Measurements from ENCODE around the gene MYOCD.

The MYOCD gene

GRCh38 chr17:12730421-12730820 lies 64.7 kb downstream of the MYOCD start:
- 86 to 100% methylated on average over 1 to 2 of the region's 5 CpGs for WGBS, 2 experiments (ENCODE audit: insufficient coverage in 2 of 2)
- H3K4me1 ChIP-seq (ENCODE audit: control insufficient read depth, insufficient read depth, low read length, poor library complexity, severe bottlenecking) = peaks cover 24% of the 10 kb centered on the region
- peaks cover 3% of the 10 kb centered on the region for H3K36me3 ChIP-seq (ENCODE audit: control insufficient read depth, insufficient read depth, low read length)
- H3K9me3 ChIP-seq (ENCODE audit: control insufficient read depth, low read length) = no peaks in the 10 kb centered on the region
- peak overlapping the region; percentile 93 for H3K27ac ChIP-seq (ENCODE audit: low read depth, low read length, severe bottlenecking)
- H3K4me3 ChIP-seq (ENCODE audit: extremely low read depth, insufficient read depth, low read length, poor library complexity, severe bottlenecking) = no peak overlapping the region

- Histone ChIP-seq H3K4me1 (ENCODE audit: control insufficient read depth, insufficient read depth, low read length, poor library complexity, severe bottlenecking) (peaks cover 23% of the 10 kb centered on the region), H3K27ac (ENCODE audit: low read depth, low read length, severe bottlenecking) (peak overlapping the region; percentile 93)
- WGBS, 2 experiments (ENCODE audit: insufficient coverage in 2 of 2) = 15 to 22% methylated on average over 6 to 7 of the region's 10 CpGs
These were observed 65.3 kb downstream of the MYOCD start for GRCh38 chr17:12730931-12731521.

DNA sequence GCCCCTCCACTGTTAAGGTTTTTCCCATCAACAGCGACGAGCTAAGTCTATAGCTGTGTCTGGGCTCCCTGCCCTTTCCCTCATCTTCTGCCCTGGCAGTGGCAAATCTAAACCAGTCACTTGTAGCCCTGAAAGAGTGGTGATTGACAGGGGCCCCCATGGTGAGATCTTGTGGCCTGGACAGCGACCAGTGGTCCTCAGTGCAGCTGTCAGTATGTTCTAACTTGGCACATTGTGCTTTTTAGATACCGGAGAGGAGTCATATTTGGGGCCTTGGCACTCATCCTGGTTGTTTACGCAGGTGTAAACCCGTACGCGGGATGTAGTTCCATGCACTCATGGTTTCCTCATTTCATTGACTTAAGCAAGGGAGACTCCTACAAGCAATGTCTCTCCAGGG lies 66.1 kb downstream of the MYOCD start:
- WGBS, 2 experiments (ENCODE audit: insufficient coverage in 2 of 2) = 94 to 98% methylated on average over 6 to 8 of the region's 8 CpGs
- Histone ChIP-seq H3K27ac (ENCODE audit: low read depth, low read length, severe bottlenecking) (no peak overlapping the region), H3K9me3 (ENCODE audit: control insufficient read depth, low read length) (no peaks in the 10 kb centered on the region), H3K36me3 (ENCODE audit: control insufficient read depth, insufficient read depth, low read length) (peaks cover 3% of the 10 kb centered on the region), H3K4me3 (ENCODE audit: extremely low read depth, insufficient read depth, low read length, poor library complexity, severe bottlenecking) (no peak overlapping the region), H3K4me1 (ENCODE audit: control insufficient read depth, insufficient read depth, low read length, poor library complexity, severe bottlenecking) (peaks cover 21% of the 10 kb centered on the region)

More at GRCh38 chr17:12730931-12731521, 65.3 kb downstream of the MYOCD start:
- peaks cover 3% of the 10 kb centered on the region for H3K36me3 ChIP-seq (ENCODE audit: control insufficient read depth, insufficient read depth, low read length)
- no peaks in the 10 kb centered on the region for H3K9me3 ChIP-seq (ENCODE audit: control insufficient read depth, low read length)
- H3K4me3 ChIP-seq (ENCODE audit: extremely low read depth, insufficient read depth, low read length, poor library complexity, severe bottlenecking) = no peak overlapping the region

GRCh38 chr17:12732366-12732765 lies 66.7 kb downstream of the MYOCD start:
- 76% methylated on average over 4 to 5 of the region's 8 CpGs for WGBS, 2 experiments (ENCODE audit: insufficient coverage in 2 of 2)
- H3K27ac ChIP-seq (ENCODE audit: low read depth, low read length, severe bottlenecking) = no peak overlapping the region

GRCh38 chr17:12734926-12735325 lies 69.2 kb downstream of the MYOCD start:
- H3K36me3 ChIP-seq (ENCODE audit: control insufficient read depth, insufficient read depth, low read length) = peaks cover 4% of the 10 kb centered on the region
- peak overlapping the region; percentile 16 for H3K27ac ChIP-seq (ENCODE audit: low read depth, low read length, severe bottlenecking)
- H3K4me1 ChIP-seq (ENCODE audit: control insufficient read depth, insufficient read depth, low read length, poor library complexity, severe bottlenecking) = peaks cover 19% of the 10 kb centered on the region
- H3K4me3 ChIP-seq (ENCODE audit: extremely low read depth, insufficient read depth, low read length, poor library complexity, severe bottlenecking) = no peak overlapping the region
- 68 to 81% methylated on average over 2 to 5 of the region's 7 CpGs for WGBS, 2 experiments (ENCODE audit: insufficient coverage in 2 of 2)
- H3K9me3 ChIP-seq (ENCODE audit: control insufficient read depth, low read length) = no peaks in the 10 kb centered on the region

More at GRCh38 chr17:12732366-12732765, 66.7 kb downstream of the MYOCD start:
- Histone ChIP-seq H3K9me3 (ENCODE audit: control insufficient read depth, low read length) (no peaks in the 10 kb centered on the region), H3K4me1 (ENCODE audit: control insufficient read depth, insufficient read depth, low read length, poor library complexity, severe bottlenecking) (peaks cover 20% of the 10 kb centered on the region), H3K36me3 (ENCODE audit: control insufficient read depth, insufficient read depth, low read length) (peaks cover 3% of the 10 kb centered on the region), H3K4me3 (ENCODE audit: extremely low read depth, insufficient read depth, low read length, poor library complexity, severe bottlenecking) (no peak overlapping the region)

- H3K36me3 ChIP-seq (ENCODE audit: control insufficient read depth, insufficient read depth, low read length) = peaks cover 4% of the 10 kb centered on the region
These were observed 69.8 kb downstream of the MYOCD start for GRCh38 chr17:12735517-12735916.

GRCh38 chr17:12736526-12736925 lies 70.8 kb downstream of the MYOCD start:
- 94 to 100% methylated on average over 1 to 2 of the region's 4 CpGs for WGBS, 2 experiments (ENCODE audit: insufficient coverage in 2 of 2)
- H3K4me1 ChIP-seq (ENCODE audit: control insufficient read depth, insufficient read depth, low read length, poor library complexity, severe bottlenecking) = peaks cover 9% of the 10 kb centered on the region
- H3K4me3 ChIP-seq (ENCODE audit: extremely low read depth, insufficient read depth, low read length, poor library complexity, severe bottlenecking) = no peak overlapping the region
- H3K27ac ChIP-seq (ENCODE audit: low read depth, low read length, severe bottlenecking) = no peak overlapping the region
- peaks cover 4% of the 10 kb centered on the region for H3K36me3 ChIP-seq (ENCODE audit: control insufficient read depth, insufficient read depth, low read length)
- H3K9me3 ChIP-seq (ENCODE audit: control insufficient read depth, low read length) = no peaks in the 10 kb centered on the region

More at GRCh38 chr17:12735517-12735916, 69.8 kb downstream of the MYOCD start:
- Histone ChIP-seq H3K27ac (ENCODE audit: low read depth, low read length, severe bottlenecking) (peak overlapping the region; percentile 16), H3K4me3 (ENCODE audit: extremely low read depth, insufficient read depth, low read length, poor library complexity, severe bottlenecking) (no peak overlapping the region), H3K4me1 (ENCODE audit: control insufficient read depth, insufficient read depth, low read length, poor library complexity, severe bottlenecking) (peaks cover 17% of the 10 kb centered on the region), H3K9me3 (ENCODE audit: control insufficient read depth, low read length) (no peaks in the 10 kb centered on the region)
- WGBS, 2 experiments (ENCODE audit: insufficient coverage in 2 of 2) = 90 to 97% methylated on average over 4 to 7 of the region's 8 CpGs

DNA sequence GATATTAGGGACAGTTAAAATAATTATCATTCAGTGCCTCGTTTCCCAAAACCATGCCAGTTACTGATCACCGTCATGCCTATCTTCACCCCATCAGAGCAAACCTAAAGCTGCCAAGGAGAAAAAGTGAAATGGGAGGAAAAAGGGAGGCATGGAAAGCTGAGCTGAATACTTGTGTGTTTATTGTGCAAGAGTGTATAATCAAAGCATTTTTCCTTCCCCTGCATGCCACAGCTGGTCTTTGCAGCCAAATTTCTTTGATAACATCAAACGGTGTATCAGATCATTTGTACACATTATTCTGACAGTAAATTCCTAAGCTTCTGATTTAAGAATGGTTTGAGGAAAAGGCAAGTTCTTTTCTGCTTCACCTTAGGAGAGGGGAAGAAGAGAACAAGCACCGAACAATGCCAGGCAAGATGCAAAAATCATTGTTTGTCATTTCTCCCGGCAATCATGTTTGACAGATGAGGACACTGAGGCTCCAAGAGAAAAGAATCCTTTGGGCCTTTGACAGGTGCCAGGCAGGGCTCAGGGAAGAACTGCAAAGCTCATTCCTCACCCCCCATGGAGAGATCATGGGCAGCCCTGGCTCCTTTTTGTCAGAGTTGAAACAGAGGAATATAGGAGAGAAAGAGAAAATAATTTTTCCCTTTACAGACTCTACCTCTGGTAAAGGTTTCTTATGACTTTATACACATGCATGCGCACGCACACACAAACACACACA lies 72.2 kb downstream of the MYOCD start:
- WGBS, 2 experiments (ENCODE audit: insufficient coverage in 2 of 2) = 77 to 100% methylated on average over 3 of the region's 7 CpGs
- Histone ChIP-seq H3K9me3 (ENCODE audit: control insufficient read depth, low read length) (no peaks in the 10 kb centered on the region), H3K4me1 (ENCODE audit: control insufficient read depth, insufficient read depth, low read length, poor library complexity, severe bottlenecking) (no peaks in the 10 kb centered on the region), H3K27ac (ENCODE audit: low read depth, low read length, severe bottlenecking) (no peak overlapping the region), H3K36me3 (ENCODE audit: control insufficient read depth, insufficient read depth, low read length) (peaks cover 4% of the 10 kb centered on the region), H3K4me3 (ENCODE audit: extremely low read depth, insufficient read depth, low read length, poor library complexity, severe bottlenecking) (no peak overlapping the region)

GRCh38 chr17:12738624-12739023 lies 72.9 kb downstream of the MYOCD start:
- H3K27ac ChIP-seq (ENCODE audit: low read depth, low read length, severe bottlenecking) = no peak overlapping the region
- H3K4me3 ChIP-seq (ENCODE audit: extremely low read depth, insufficient read depth, low read length, poor library complexity, severe bottlenecking) = no peak overlapping the region
- H3K9me3 ChIP-seq (ENCODE audit: control insufficient read depth, low read length) = no peaks in the 10 kb centered on the region
- no peaks in the 10 kb centered on the region for H3K4me1 ChIP-seq (ENCODE audit: control insufficient read depth, insufficient read depth, low read length, poor library complexity, severe bottlenecking)
- peaks cover 4% of the 10 kb centered on the region for H3K36me3 ChIP-seq (ENCODE audit: control insufficient read depth, insufficient read depth, low read length)
- WGBS, 2 experiments (ENCODE audit: insufficient coverage in 2 of 2) = 100% methylated on average over 2 of the region's 2 CpGs

GRCh38 chr17:12739500-12739899 lies 73.8 kb downstream of the MYOCD start:
- H3K27ac ChIP-seq (ENCODE audit: low read depth, low read length, severe bottlenecking) = no peak overlapping the region
- 90% methylated on average over 2 to 3 of the region's 4 CpGs for WGBS, 2 experiments (ENCODE audit: insufficient coverage in 2 of 2)
- peaks cover 4% of the 10 kb centered on the region for H3K36me3 ChIP-seq (ENCODE audit: control insufficient read depth, insufficient read depth, low read length)

DNA sequence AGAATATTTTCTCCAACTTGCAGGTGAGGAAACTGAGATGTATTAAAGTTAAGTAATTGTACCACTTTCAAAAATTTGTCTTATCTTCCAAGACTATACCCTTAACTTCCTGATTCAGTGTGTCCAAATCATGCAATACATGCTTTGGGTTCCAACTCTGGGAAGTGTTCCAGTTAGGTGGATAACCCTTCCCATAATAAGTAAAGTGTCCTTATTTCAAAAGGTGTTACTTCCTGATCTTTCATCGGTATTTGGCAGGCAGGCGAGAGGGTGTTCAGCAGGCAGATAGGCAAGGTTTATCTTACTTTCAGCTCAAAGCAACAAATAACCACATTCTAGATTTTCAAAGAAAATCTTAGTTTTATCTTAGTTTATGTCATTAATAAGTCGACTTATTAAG lies 77.4 kb downstream of the MYOCD start:
- no CpG with 5 or more reads among the region's 3 CpGs for WGBS, 2 experiments (ENCODE audit: insufficient coverage in 2 of 2)
- H3K9me3 ChIP-seq (ENCODE audit: control insufficient read depth, low read length) = no peaks in the 10 kb centered on the region
- no peak overlapping the region for H3K4me3 ChIP-seq (ENCODE audit: extremely low read depth, insufficient read depth, low read length, poor library complexity, severe bottlenecking)
- peaks cover 11% of the 10 kb centered on the region for H3K36me3 ChIP-seq (ENCODE audit: control insufficient read depth, insufficient read depth, low read length)
- no peak overlapping the region for H3K27ac ChIP-seq (ENCODE audit: low read depth, low read length, severe bottlenecking)
- H3K4me1 ChIP-seq (ENCODE audit: control insufficient read depth, insufficient read depth, low read length, poor library complexity, severe bottlenecking) = no peaks in the 10 kb centered on the region

More at GRCh38 chr17:12739500-12739899, 73.8 kb downstream of the MYOCD start:
- Histone ChIP-seq H3K4me3 (ENCODE audit: extremely low read depth, insufficient read depth, low read length, poor library complexity, severe bottlenecking) (no peak overlapping the region), H3K9me3 (ENCODE audit: control insufficient read depth, low read length) (no peaks in the 10 kb centered on the region), H3K4me1 (ENCODE audit: control insufficient read depth, insufficient read depth, low read length, poor library complexity, severe bottlenecking) (no peaks in the 10 kb centered on the region)

Measured in mesodermal cell (in vitro differentiated cells).